Fibroblast of the aortic adventitia (primary cell): Measurements from ENCODE around the gene FAM234A. TPM values are rescaled to one million over a fixed set of nuclear protein-coding genes. Genes with fewer than 3 reads are reported as not detected.

Source experiments
- DNase-seq: peaks from one replicate; pipeline ENCODE4 v3.0.0-alpha.2; 2010; ENCODE audit warnings: low read depth
- H3K4me3 ChIP-seq: 2 replicates; pipeline ENCODE4 v1.5.1; 2011; ENCODE audit warnings: low read depth, mild to moderate bottlenecking, control low read depth, low read length, moderate library complexity
- CTCF ChIP-seq: IDR thresholded peaks from 2 replicates; pipeline ENCODE4 v1.5.1; 2011; ENCODE audit warnings: mild to moderate bottlenecking, low read length, control low read depth, inconsistent platforms; ENCODE audit not compliant: insufficient read depth
- total RNA-seq: library from RNA; depleted of rRNA; stranded (reverse); fragments of >200 nt; gene quantifications from 2 replicates; pipeline ENCODE4 v1.2.3, GENCODE V29; 2012; ENCODE audit warnings: low replicate concordance

Gene FAM234A
- total RNA-seq, 1 donor, result 72.0 TPM

GRCh38 chr16:309476-309875 is 74.9 kb downstream of the FAM234A start:
- H3K4me3 ChIP-seq, result no peak overlapping the region
- no peak for DNase-seq
- no peak for TF ChIP-seq CTCF

- TF ChIP-seq CTCF, result no peak
- DNase-seq, result no peak
- H3K4me3 ChIP-seq, result no peak overlapping the region
These were observed 77.1 kb downstream of the FAM234A start for GRCh38 chr16:311725-312124.

GRCh38 chr16:314351-314750 is 79.7 kb downstream of the FAM234A start:
- no peak for TF ChIP-seq CTCF
- H3K4me3 ChIP-seq, result no peak overlapping the region
- DNase-seq, result no peak

- DNase-seq, result no peak
These were observed 80.2 kb downstream of the FAM234A start for GRCh38 chr16:314795-315299.

More at GRCh38 chr16:314795-315299, 80.2 kb downstream of the FAM234A start:
- no peak for TF ChIP-seq CTCF
- no peak overlapping the region for H3K4me3 ChIP-seq

Other genes with a start within 250 kb of the FAM234A start
- 5.1 and 6.1 TPM in 2 replicates for gene POLR3K, start 181.2 kb upstream of the FAM234A start, total RNA-seq
- gene SNRNP25, start 181.0 kb upstream of the FAM234A start, total RNA-seq, result 11.8 and 15.8 TPM in 2 replicates
- 39.4 and 66.8 TPM in 2 replicates for gene RHBDF1, start 162.2 kb upstream of the FAM234A start, total RNA-seq
- gene MPG, start 156.6 kb upstream of the FAM234A start, total RNA-seq, result 53.1 and 124 TPM in 2 replicates
- gene NPRL3, start 96.1 kb upstream of the FAM234A start, total RNA-seq, result 7.1 and 13.0 TPM in 2 replicates
- gene HBZ, start 82.2 kb upstream of the FAM234A start, total RNA-seq, result not detected in 2 replicates
- not detected in 2 replicates for gene HBM, start 68.8 kb upstream of the FAM234A start, total RNA-seq
- not detected in 2 replicates for gene HBA2, start 61.9 kb upstream of the FAM234A start, total RNA-seq
- gene HBA1, start 58.1 kb upstream of the FAM234A start, total RNA-seq, result not detected in 2 replicates
- 0.63 TPM in 1 of 2 replicates, not detected in the other for gene HBQ1, start 54.4 kb upstream of the FAM234A start, total RNA-seq
- gene LUC7L, start 5.4 kb upstream of the FAM234A start, total RNA-seq, result 37.0 and 82.3 TPM in 2 replicates
- 1.2 and 2.0 TPM in 2 replicates for gene RGS11, start 41.1 kb downstream of the FAM234A start, total RNA-seq
- 1.6 TPM in 1 of 2 replicates, not detected in the other for gene ARHGDIG, start 45.8 kb downstream of the FAM234A start, total RNA-seq
- gene PDIA2, start 48.3 kb downstream of the FAM234A start, total RNA-seq, result not detected in 2 replicates
- 13.4 and 26.4 TPM in 2 replicates for gene AXIN1, start 117.9 kb downstream of the FAM234A start, total RNA-seq
- 49.3 and 83.6 TPM in 2 replicates for gene MRPL28, start 135.7 kb downstream of the FAM234A start, total RNA-seq
- 25.2 and 51.2 TPM in 2 replicates for gene PGAP6, start 147.2 kb downstream of the FAM234A start, total RNA-seq
- gene NME4, start 162.4 kb downstream of the FAM234A start, total RNA-seq, result 35.8 and 75.8 TPM in 2 replicates
- gene DECR2, start 167.1 kb downstream of the FAM234A start, total RNA-seq, result 6.1 and 8.1 TPM in 2 replicates
- 14.7 and 24.4 TPM in 2 replicates for gene RAB11FIP3, start 190.8 kb downstream of the FAM234A start, total RNA-seq